ENCODE data around the gene LEMD3. TPM values are rescaled to one million over a fixed set of nuclear protein-coding genes. Genes with fewer than 3 reads are reported as not detected.

LEMD3 gene
- polyA plus RNA-seq, 1 experiment, result 4.7 TPM

DNA sequence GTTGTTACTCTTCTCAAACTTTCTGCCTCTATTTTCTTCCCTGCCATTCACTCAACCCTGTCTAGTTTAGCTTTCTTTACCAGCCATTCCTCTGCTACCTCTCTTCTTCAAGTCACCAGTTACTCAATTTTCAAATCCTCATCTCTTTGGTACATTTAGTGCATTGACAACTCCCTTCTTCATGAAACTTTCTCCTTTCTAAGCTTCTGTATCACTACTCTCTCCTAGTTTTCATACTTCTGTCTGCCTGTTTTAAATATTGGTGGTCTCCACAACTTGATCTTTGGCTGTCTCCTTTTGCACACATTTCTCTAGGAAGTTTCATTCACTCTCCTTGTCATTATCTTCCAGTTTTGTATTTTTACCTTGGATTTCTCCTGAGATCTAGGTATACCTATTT is 6.0 kb downstream of the LEMD3 start:
- Histone ChIP-seq H3K4me3 (ENCODE audit: low read depth, low read length) (no peak overlapping the region), H3K36me3 (ENCODE audit: control insufficient read depth, insufficient read depth, low read length) (no peaks in the 10 kb centered on the region; the same call in 1 of the 2 replicates), H3K27me3 (ENCODE audit: control insufficient read depth, insufficient read depth, low read length) (no peaks in the 10 kb centered on the region)
- TF ChIP-seq CTCF (IDR thresholded peaks at IDR 0.05; ENCODE audit: insufficient read depth, low read depth, low read length), result no peak
- ChIA-PET POLR2A (no interaction called here), CTCF (no interaction called here)
- no peak for DNase-seq (ENCODE audit: low read depth)

DNA sequence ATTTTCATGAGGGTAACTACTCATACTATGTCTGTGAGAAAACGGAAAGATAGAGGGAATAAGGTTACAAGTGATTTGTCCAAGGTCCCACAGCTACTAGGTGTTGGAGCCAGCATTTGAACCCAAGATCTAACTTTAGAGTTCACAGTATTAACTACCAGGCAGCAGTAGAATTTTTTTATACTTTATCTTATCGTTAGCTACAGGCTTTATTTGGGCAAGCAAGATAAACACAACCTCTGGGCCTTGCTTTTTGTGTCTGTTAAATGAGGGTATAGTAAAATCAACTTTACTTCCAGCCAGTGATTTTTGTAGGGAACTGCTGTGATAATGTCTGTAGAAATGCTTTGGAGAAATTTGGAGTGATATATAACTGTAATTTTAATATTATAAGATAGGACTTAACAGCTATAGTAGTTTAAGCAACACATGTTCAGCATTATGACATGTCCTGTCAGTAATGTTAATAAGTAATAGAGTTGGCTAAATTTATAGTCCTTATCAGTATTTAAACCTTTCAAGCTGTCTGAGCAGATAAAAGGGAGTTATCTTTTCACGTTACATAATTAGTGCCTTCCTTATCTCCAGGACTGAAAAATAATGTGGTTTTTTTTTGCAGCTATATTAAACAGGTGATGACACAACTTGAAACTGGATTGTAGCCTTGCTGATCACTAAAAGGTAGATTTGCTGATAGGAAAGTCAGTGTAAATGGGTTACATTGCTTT is 12.8 kb downstream of the LEMD3 start:
- H3K4me3 ChIP-seq (ENCODE audit: low read depth, low read length), result no peak overlapping the region
- ChIA-PET POLR2A (no interaction called here), CTCF (no interaction called here)
- H3K36me3 ChIP-seq (ENCODE audit: control insufficient read depth, insufficient read depth, low read length), result no peaks in the 10 kb centered on the region; the same call in 1 of the 2 replicates
- TF ChIP-seq CTCF (IDR thresholded peaks at IDR 0.05; ENCODE audit: insufficient read depth, low read depth, low read length), result no peak
- H3K27me3 ChIP-seq (ENCODE audit: control insufficient read depth, insufficient read depth, low read length), result no peaks in the 10 kb centered on the region
- no peak for DNase-seq (ENCODE audit: low read depth)

GRCh38 chr12:65184176-65184857 is 14.9 kb downstream of the LEMD3 start:
- Histone ChIP-seq H3K27me3 (ENCODE audit: control insufficient read depth, insufficient read depth, low read length) (no peaks in the 10 kb centered on the region), H3K36me3 (ENCODE audit: control insufficient read depth, insufficient read depth, low read length) (no peaks in the 10 kb centered on the region), H3K4me3 (ENCODE audit: low read depth, low read length) (no peak overlapping the region)
- DNase-seq (ENCODE audit: low read depth), result no peak
- ChIA-PET POLR2A (no interaction called here), CTCF (no interaction called here)
- no peak for TF ChIP-seq CTCF (IDR thresholded peaks at IDR 0.05; ENCODE audit: insufficient read depth, low read depth, low read length)

GRCh38 chr12:65184858-65185229 is 15.5 kb downstream of the LEMD3 start:
- Histone ChIP-seq H3K36me3 (ENCODE audit: control insufficient read depth, insufficient read depth, low read length) (no peaks in the 10 kb centered on the region), H3K27me3 (ENCODE audit: control insufficient read depth, insufficient read depth, low read length) (no peaks in the 10 kb centered on the region), H3K4me3 (ENCODE audit: low read depth, low read length) (no peak overlapping the region)
- no peak for DNase-seq (ENCODE audit: low read depth)
- ChIA-PET POLR2A (no interaction called here), CTCF (no interaction called here)
- TF ChIP-seq CTCF (IDR thresholded peaks at IDR 0.05; ENCODE audit: insufficient read depth, low read depth, low read length), result no peak

DNA sequence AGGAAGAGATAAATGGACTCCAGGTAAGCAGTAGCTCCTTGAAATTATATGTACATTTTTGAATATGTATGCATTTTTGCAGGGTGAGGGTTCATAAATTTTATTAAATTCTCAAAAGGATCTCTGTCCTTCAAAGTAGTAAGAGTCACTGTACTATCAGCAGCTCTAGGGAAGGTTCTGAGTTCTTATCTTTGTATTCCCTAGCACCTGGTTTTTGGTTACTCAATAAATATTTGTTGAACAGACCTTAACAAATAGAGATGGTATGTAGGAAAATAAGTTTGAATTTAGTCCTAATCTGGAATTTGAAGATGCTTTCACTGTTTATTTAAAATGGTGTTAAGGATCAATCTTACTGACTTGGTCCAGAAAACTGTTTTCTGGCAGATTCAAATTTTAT is 18.3 kb downstream of the LEMD3 start:
- Histone ChIP-seq H3K4me3 (ENCODE audit: low read depth, low read length) (no peak overlapping the region), H3K36me3 (ENCODE audit: control insufficient read depth, insufficient read depth, low read length) (no peaks in the 10 kb centered on the region), H3K27me3 (ENCODE audit: control insufficient read depth, insufficient read depth, low read length) (no peaks in the 10 kb centered on the region)
- POLR2A ChIA-PET, result no interaction called here
- CTCF ChIA-PET, result no interaction called here
- TF ChIP-seq CTCF (IDR thresholded peaks at IDR 0.05; ENCODE audit: insufficient read depth, low read depth, low read length), result no peak
- no peak for DNase-seq (ENCODE audit: low read depth)

All from BJ (cell line).